ENCODE measurements around the gene POMGNT2.

DNA sequence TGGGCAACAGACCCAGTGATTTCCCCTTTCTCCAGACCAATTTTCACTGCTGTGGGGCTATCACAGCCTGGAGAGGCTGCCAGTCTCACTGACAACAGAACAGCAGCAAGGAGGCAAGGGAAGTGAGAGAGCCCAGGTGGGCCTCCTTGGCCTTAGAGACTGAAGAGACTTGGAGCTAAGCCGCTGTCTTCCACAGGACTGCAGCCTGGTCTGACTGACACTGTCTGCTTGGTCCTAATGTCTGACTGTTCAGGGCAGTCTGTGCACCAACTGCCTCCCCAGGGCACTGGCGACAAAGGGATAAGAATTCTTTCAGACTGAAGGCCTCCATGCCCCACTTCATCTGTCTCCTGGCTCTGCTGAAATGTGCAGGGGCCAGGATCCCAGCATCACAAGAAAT is 11.5 kb downstream of the POMGNT2 start:
- TF ChIP-seq, protein P1, sequence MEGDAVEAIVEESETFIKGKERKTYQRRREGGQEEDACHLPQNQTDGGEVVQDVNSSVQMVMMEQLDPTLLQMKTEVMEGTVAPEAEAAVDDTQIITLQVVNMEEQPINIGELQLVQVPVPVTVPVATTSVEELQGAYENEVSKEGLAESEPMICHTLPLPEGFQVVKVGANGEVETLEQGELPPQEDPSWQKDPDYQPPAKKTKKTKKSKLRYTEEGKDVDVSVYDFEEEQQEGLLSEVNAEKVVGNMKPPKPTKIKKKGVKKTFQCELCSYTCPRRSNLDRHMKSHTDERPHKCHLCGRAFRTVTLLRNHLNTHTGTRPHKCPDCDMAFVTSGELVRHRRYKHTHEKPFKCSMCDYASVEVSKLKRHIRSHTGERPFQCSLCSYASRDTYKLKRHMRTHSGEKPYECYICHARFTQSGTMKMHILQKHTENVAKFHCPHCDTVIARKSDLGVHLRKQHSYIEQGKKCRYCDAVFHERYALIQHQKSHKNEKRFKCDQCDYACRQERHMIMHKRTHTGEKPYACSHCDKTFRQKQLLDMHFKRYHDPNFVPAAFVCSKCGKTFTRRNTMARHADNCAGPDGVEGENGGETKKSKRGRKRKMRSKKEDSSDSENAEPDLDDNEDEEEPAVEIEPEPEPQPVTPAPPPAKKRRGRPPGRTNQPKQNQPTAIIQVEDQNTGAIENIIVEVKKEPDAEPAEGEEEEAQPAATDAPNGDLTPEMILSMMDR (IDR thresholded peaks at IDR 0.05) = no peak
- no peak for TF ChIP-seq POLR2A (IDR thresholded peaks at IDR 0.05)

Measured in testis (tissue), 2 donors.